ENCODE data around the gene ATP13A1.
"Not testable (repeated sequence)": the region's sequence is repeated elsewhere in the genome, so short reads cannot be mapped to it uniquely, and the experiment has no call there.

Gene ATP13A1

GRCh38 chr19:19600793-19601330 lies 62.6 kb downstream of the ATP13A1 start:
- TF ChIP-seq CTCF (IDR thresholded peaks at IDR 0.05; ENCODE audit: low read depth, low read length), result no peak

GRCh38 chr19:19598728-19599451 lies 64.6 kb downstream of the ATP13A1 start:
- not testable (repeated sequence) for H3K4me3 ChIP-seq (ENCODE audit: low read depth, low read length)

More at GRCh38 chr19:19600793-19601330, 62.6 kb downstream of the ATP13A1 start:
- H3K4me3 ChIP-seq (ENCODE audit: low read depth, low read length), result no peak overlapping the region

GRCh38 chr19:19597809-19598306 lies 65.6 kb downstream of the ATP13A1 start:
- no peak for TF ChIP-seq CTCF (IDR thresholded peaks at IDR 0.05; ENCODE audit: low read depth, low read length)

More at GRCh38 chr19:19597809-19598306, 65.6 kb downstream of the ATP13A1 start:
- H3K4me3 ChIP-seq (ENCODE audit: low read depth, low read length), result no peak overlapping the region

Measured in WI38 (cell line).